Activated naive CD4-positive, alpha-beta T cell treated with anti-CD3 and anti-CD28 coated beads, Interleukin-2, amount 10 ng/mL, durations not matched to agents 7 days and 5 days (primary cell): Measurements from ENCODE around the gene TBL1X.

ENCODE experiments used
- CTCF ChIA-PET: fragments of 350-600 bp; sonication (Branson Sonifier 250); formaldehyde crosslinking; loops from one replicate; lab custom pipeline; 2021; ENCODE audit warnings: antibody characterized with exemption; lab: Charles Lee
- DNase-seq: peaks from one replicate; pipeline ENCODE4 v3.0.0-alpha.2; 2020
- H3K27ac Mint-ChIP-seq: one replicate; pipeline ENCODE4 v1.8.0; 2021; ENCODE audit warnings: mild to moderate bottlenecking, moderate library complexity, mixed read lengths
- H3K27me3 Mint-ChIP-seq: one replicate; pipeline ENCODE4 v1.8.0; 2021; ENCODE audit warnings: mild to moderate bottlenecking, mixed read lengths
- H3K36me3 Mint-ChIP-seq: one replicate; pipeline ENCODE4 v1.8.0; 2021; ENCODE audit warnings: mixed read lengths
- H3K4me1 Mint-ChIP-seq: one replicate; pipeline ENCODE4 v1.8.0; 2021; ENCODE audit warnings: mixed read lengths
- H3K4me3 Mint-ChIP-seq: one replicate; pipeline ENCODE4 v1.8.0; 2021; ENCODE audit warnings: mild to moderate bottlenecking, moderate library complexity, mixed read lengths
- H3K9me3 Mint-ChIP-seq: one replicate; pipeline ENCODE4 v1.8.0; 2021; ENCODE audit warnings: mixed read lengths

The TBL1X gene

GRCh38 chrX:9638871-9639270 is 174.0 kb downstream of the TBL1X start:
- no peaks in the 10 kb centered on the region for H3K9me3 Mint-ChIP-seq
- CTCF ChIA-PET: no interaction called here
- peaks cover 3% of the 10 kb centered on the region for H3K36me3 Mint-ChIP-seq
- no peak for DNase-seq
- H3K4me1 Mint-ChIP-seq: peaks cover 32% of the 10 kb centered on the region
- no peak overlapping the region for H3K27ac Mint-ChIP-seq
- H3K4me3 Mint-ChIP-seq: no peak overlapping the region
- H3K27me3 Mint-ChIP-seq: no peaks in the 10 kb centered on the region

GRCh38 chrX:9642270-9642995 is 177.6 kb downstream of the TBL1X start:
- Mint-ChIP-seq H3K4me3 (no peak overlapping the region), H3K27ac (no peak overlapping the region), H3K9me3 (no peaks in the 10 kb centered on the region), H3K27me3 (no peaks in the 10 kb centered on the region), H3K36me3 (peaks cover 7% of the 10 kb centered on the region), H3K4me1 (peaks cover 52% of the 10 kb centered on the region)
- DNase-seq: no peak
- CTCF ChIA-PET: no interaction called here

- Mint-ChIP-seq H3K4me1 (peaks cover 49% of the 10 kb centered on the region), H3K27ac (peak overlapping the region; percentile 73), H3K27me3 (no peaks in the 10 kb centered on the region), H3K4me3 (no peak overlapping the region), H3K9me3 (no peaks in the 10 kb centered on the region), H3K36me3 (peaks cover 7% of the 10 kb centered on the region)
- CTCF ChIA-PET: no interaction called here
- DNase-seq: no peak
Measured at GRCh38 chrX:9643807-9644206, 178.9 kb downstream of the TBL1X start.

GRCh38 chrX:9644335-9644734 is 179.5 kb downstream of the TBL1X start:
- DNase-seq: peak; percentile 71
- Mint-ChIP-seq H3K4me1 (peaks cover 44% of the 10 kb centered on the region), H3K27ac (peak overlapping the region; percentile 73), H3K9me3 (no peaks in the 10 kb centered on the region), H3K36me3 (peaks cover 7% of the 10 kb centered on the region), H3K4me3 (no peak overlapping the region), H3K27me3 (no peaks in the 10 kb centered on the region)
- CTCF ChIA-PET: no interaction called here

- no peak overlapping the region for H3K4me3 Mint-ChIP-seq
- no peaks in the 10 kb centered on the region for H3K9me3 Mint-ChIP-seq
- H3K27me3 Mint-ChIP-seq: no peaks in the 10 kb centered on the region
- no peak for DNase-seq
- H3K4me1 Mint-ChIP-seq: peaks cover 43% of the 10 kb centered on the region
- CTCF ChIA-PET: no interaction called here
- H3K27ac Mint-ChIP-seq: peak overlapping the region; percentile 33
- peaks cover 7% of the 10 kb centered on the region for H3K36me3 Mint-ChIP-seq
Measured at GRCh38 chrX:9646471-9647224, 181.8 kb downstream of the TBL1X start.

- H3K27me3 Mint-ChIP-seq: no peaks in the 10 kb centered on the region
- H3K36me3 Mint-ChIP-seq: peaks cover 4% of the 10 kb centered on the region
- H3K4me3 Mint-ChIP-seq: no peak overlapping the region
- no peaks in the 10 kb centered on the region for H3K9me3 Mint-ChIP-seq
- CTCF ChIA-PET: no interaction called here
- H3K4me1 Mint-ChIP-seq: peaks cover 35% of the 10 kb centered on the region
- H3K27ac Mint-ChIP-seq: no peak overlapping the region
- no peak for DNase-seq
Measured at GRCh38 chrX:9647431-9647830, 182.6 kb downstream of the TBL1X start.

GRCh38 chrX:9650091-9650490 is 185.2 kb downstream of the TBL1X start:
- Mint-ChIP-seq H3K27me3 (no peaks in the 10 kb centered on the region), H3K4me1 (peaks cover 9% of the 10 kb centered on the region), H3K36me3 (peaks cover 4% of the 10 kb centered on the region), H3K9me3 (no peaks in the 10 kb centered on the region), H3K27ac (no peak overlapping the region), H3K4me3 (no peak overlapping the region)
- CTCF ChIA-PET: no interaction called here
- no peak for DNase-seq

GRCh38 chrX:9651737-9652136 is 186.9 kb downstream of the TBL1X start:
- Mint-ChIP-seq H3K36me3 (peaks cover 8% of the 10 kb centered on the region), H3K4me3 (no peak overlapping the region), H3K4me1 (no peaks in the 10 kb centered on the region), H3K27ac (no peak overlapping the region), H3K9me3 (no peaks in the 10 kb centered on the region), H3K27me3 (no peaks in the 10 kb centered on the region)
- CTCF ChIA-PET: no interaction called here
- no peak for DNase-seq

- Mint-ChIP-seq H3K4me1 (no peaks in the 10 kb centered on the region), H3K4me3 (no peak overlapping the region), H3K9me3 (no peaks in the 10 kb centered on the region), H3K27ac (peak overlapping the region; percentile 33), H3K27me3 (no peaks in the 10 kb centered on the region), H3K36me3 (peaks cover 11% of the 10 kb centered on the region)
- CTCF ChIA-PET: no interaction called here
- DNase-seq: no peak
Measured at GRCh38 chrX:9654929-9655328, 190.1 kb downstream of the TBL1X start.

- CTCF ChIA-PET: no interaction called here
- no peaks in the 10 kb centered on the region for H3K4me1 Mint-ChIP-seq
- H3K36me3 Mint-ChIP-seq: peaks cover 11% of the 10 kb centered on the region
- no peak overlapping the region for H3K4me3 Mint-ChIP-seq
- no peak for DNase-seq
- no peaks in the 10 kb centered on the region for H3K9me3 Mint-ChIP-seq
- H3K27me3 Mint-ChIP-seq: no peaks in the 10 kb centered on the region
- no peak overlapping the region for H3K27ac Mint-ChIP-seq
Measured at GRCh38 chrX:9656277-9656676, 191.4 kb downstream of the TBL1X start.

GRCh38 chrX:9656871-9657270 is 192.0 kb downstream of the TBL1X start:
- H3K36me3 Mint-ChIP-seq: peaks cover 11% of the 10 kb centered on the region

GRCh38 chrX:9657590-9658256 is 192.9 kb downstream of the TBL1X start:
- no peak for DNase-seq

More at GRCh38 chrX:9656871-9657270, 192.0 kb downstream of the TBL1X start:
- Mint-ChIP-seq H3K9me3 (no peaks in the 10 kb centered on the region), H3K27ac (no peak overlapping the region), H3K4me1 (no peaks in the 10 kb centered on the region), H3K27me3 (no peaks in the 10 kb centered on the region), H3K4me3 (no peak overlapping the region)
- no peak for DNase-seq
- CTCF ChIA-PET: no interaction called here

GRCh38 chrX:9658409-9658808 is 193.6 kb downstream of the TBL1X start:
- CTCF ChIA-PET: no interaction called here
- no peak for DNase-seq
- no peak overlapping the region for H3K4me3 Mint-ChIP-seq
- no peaks in the 10 kb centered on the region for H3K27me3 Mint-ChIP-seq
- H3K27ac Mint-ChIP-seq: no peak overlapping the region
- no peaks in the 10 kb centered on the region for H3K4me1 Mint-ChIP-seq
- no peaks in the 10 kb centered on the region for H3K9me3 Mint-ChIP-seq
- H3K36me3 Mint-ChIP-seq: peaks cover 11% of the 10 kb centered on the region

More at GRCh38 chrX:9657590-9658256, 192.9 kb downstream of the TBL1X start:
- no peaks in the 10 kb centered on the region for H3K4me1 Mint-ChIP-seq
- H3K27me3 Mint-ChIP-seq: no peaks in the 10 kb centered on the region
- no peaks in the 10 kb centered on the region for H3K9me3 Mint-ChIP-seq
- no peak overlapping the region for H3K27ac Mint-ChIP-seq
- H3K36me3 Mint-ChIP-seq: peaks cover 11% of the 10 kb centered on the region
- CTCF ChIA-PET: no interaction called here
- H3K4me3 Mint-ChIP-seq: no peak overlapping the region

- Mint-ChIP-seq H3K4me1 (no peaks in the 10 kb centered on the region), H3K9me3 (no peaks in the 10 kb centered on the region), H3K27ac (no peak overlapping the region), H3K27me3 (no peaks in the 10 kb centered on the region), H3K36me3 (peaks cover 10% of the 10 kb centered on the region), H3K4me3 (no peak overlapping the region)
- no peak for DNase-seq
- CTCF ChIA-PET: no interaction called here
Measured at GRCh38 chrX:9659571-9660195, 194.8 kb downstream of the TBL1X start.
